Stimulated activated CD8-positive, alpha-beta memory T cell treated with anti-CD3 and anti-CD28 coated beads, Interleukin-7, amount 100 ng/mL, for 24 hours (primary cell): ENCODE measurements around the gene ERVH48-1.
"Not testable (repeated sequence)": the region's sequence is repeated elsewhere in the genome, so short reads cannot be mapped to it uniquely, and the experiment has no call there.

Experiments used
- DNase-seq: peaks from one replicate; pipeline ENCODE4 v3.0.0-alpha.2; 2020; ENCODE audit warnings: low read depth

ERVH48-1 gene

GRCh38 chr21:42908484-42908883, 16.9 kb downstream of the ERVH48-1 start:
- not testable (repeated sequence) for DNase-seq

DNA sequence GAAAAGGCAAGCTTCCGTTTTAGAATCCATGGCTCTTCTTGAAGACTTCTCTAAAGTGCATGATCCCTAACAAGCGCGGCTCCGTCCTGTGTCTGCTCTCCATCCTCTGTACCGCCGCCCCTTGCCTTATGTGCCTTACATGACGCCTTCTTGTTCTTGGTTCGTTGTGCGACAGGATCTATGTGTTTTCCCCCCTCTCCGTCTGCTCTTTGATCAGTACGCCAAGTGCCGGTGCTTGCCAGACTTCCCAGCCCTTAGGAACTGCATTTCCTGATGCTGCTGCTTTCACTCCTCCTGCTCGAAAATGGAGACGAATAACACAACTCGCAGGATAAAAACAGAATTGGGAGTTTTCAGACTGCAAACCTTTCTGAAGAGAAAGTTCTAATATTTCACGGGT, 19.2 kb downstream of the ERVH48-1 start:
- no peak for DNase-seq

DNA sequence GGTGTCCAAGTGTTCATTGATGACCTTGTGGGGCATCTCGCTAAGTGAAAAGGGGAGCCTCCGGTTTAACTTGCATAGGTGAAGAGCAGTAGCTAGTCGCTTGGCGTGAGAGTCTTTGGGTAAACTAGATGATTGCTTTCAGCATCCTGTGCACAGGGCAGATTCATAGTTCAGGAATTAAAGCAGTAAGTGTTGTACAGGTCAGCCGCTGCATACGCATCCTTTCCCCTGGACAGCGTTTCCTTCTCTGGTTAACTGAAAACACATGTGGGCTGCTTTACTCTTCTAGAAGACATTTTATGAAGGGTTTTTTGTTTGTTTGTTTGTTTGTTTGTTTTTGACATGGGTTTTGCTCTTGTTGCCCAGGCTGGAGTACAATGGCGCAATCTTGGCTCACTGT, 20.2 kb downstream of the ERVH48-1 start:
- no peak for DNase-seq

DNA sequence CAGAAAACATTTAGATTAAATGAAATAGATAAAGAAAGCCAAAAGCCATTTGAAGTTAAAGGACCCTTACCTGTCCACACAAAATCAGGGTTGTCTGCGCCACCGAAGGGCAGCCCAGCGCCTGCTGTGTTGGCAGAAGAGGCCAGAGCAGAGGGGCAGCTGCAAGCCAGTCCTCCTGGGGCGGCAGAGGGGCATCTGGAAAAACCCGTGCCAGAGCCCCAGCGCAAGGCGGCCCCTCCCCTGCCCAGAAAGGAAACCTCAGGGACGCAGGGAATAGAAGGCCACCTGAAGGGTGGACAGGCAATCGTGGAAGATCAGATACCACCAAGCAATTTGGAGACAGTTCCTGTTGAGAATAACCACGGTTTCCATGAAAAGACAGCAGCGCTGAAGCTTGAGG, 21.6 kb downstream of the ERVH48-1 start:
- no peak for DNase-seq

- DNase-seq = no peak
Observed at GRCh38 chr21:42900446-42900845, 25.0 kb downstream of the ERVH48-1 start.

GRCh38 chr21:42892931-42893755, 32.3 kb downstream of the ERVH48-1 start, which contains the start of gene NDUFV3:
Gene NDUFV3, plus strand, starts transcription at chr21:42893309. Its CDS starts 25 bp downstream, at chr21:42893334.
- peak; percentile 100 for DNase-seq

- no peak for DNase-seq
Observed at GRCh38 chr21:42892582-42892930, 32.9 kb downstream of the ERVH48-1 start.

DNA sequence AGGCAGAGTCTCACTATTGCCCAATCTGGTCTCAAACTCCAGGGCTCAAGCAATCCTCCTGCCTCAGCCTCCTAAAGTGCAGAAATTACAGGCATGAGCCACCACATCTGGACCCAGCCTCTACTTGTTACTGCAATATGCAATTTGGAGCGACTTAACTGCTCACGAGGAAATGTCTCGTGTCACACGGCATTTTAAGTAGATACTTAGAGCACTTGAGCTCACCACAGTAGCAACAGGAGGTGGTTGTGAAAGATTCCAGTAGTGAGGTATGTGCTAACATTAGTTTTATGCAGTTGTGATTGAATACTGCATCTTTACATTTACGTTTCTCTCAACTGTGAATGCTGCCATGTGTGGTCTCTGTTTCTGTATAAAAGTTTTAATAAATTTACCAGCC, 38.1 kb downstream of the ERVH48-1 start:
- no peak for DNase-seq

DNA sequence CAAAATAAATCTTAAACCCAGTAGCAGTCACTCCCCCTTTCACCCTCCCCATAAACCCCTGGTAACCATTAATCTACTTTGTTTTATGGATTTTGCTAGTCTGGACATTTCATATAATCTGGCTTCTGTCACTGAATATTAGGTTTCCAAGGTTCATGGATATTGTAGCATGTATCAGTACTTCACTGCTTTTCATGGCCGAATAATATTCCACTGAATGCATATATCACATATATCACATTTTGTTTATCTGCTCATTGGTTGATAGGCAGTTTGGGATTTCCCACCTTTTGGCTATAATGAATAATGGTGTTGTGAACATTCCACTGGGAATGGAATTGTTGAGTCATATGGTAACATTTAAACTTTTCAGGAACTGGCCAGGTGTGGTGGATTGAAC, 41.5 kb downstream of the ERVH48-1 start:
- no peak for DNase-seq

GRCh38 chr21:42880352-42880751, 45.1 kb downstream of the ERVH48-1 start:
- no peak for DNase-seq

GRCh38 chr21:42878993-42879787, 46.2 kb downstream of the ERVH48-1 start, which contains the start of gene WDR4:
Gene WDR4, minus strand, starts transcription at chr21:42879539. Its CDS starts 44 bp downstream, at chr21:42879495.
- peak; percentile 98 for DNase-seq

DNA sequence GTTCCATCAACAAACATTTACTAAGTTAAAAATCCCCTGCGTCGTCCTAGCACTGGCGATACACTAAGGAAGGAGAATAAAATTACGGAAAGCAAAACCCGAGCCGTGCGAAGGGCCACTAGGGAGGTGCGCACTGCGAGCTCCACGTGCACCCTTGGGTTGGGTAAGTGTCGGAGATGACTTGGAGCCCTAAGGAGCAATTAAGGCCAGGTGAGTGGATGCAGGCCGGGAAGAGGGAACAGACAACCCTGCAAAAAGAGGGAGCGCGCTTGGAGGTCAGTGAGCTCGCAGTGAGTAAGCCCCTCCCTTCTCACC, 46.8 kb downstream of the ERVH48-1 start:
- no peak for DNase-seq

- not testable (repeated sequence) for DNase-seq
Observed at GRCh38 chr21:42875811-42876210, 49.6 kb downstream of the ERVH48-1 start.

GRCh38 chr21:42873096-42873495, 52.3 kb downstream of the ERVH48-1 start:
- no peak for DNase-seq

DNA sequence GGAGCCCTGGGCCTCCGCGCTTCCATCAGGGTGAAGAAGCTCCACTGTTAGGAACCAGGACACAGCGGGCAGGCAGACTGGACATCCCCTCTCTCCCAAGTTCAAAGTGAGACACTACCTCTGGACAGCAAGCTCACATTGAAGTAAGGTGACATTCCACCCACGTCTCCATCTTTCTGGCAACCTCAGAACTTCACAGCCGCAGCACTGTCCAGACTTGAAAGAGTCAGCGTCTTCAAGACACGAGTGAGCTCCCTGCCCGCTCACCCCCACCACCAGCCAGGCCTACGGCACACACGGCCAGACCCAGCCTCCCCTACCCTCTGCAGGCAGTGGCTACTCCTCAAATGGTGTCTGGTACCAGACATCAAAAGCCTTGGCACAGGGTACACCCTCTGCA, 57.2 kb downstream of the ERVH48-1 start:
- DNase-seq = no peak
